Kidney glomerular epithelial cell (primary cell): ENCODE data around the gene TUBGCP2.
"Not testable (repeated sequence)": the region's sequence is repeated elsewhere in the genome, so short reads cannot be mapped to it uniquely, and the experiment has no call there.

ENCODE experiments used
- DNase-seq: peaks from one replicate; lab custom pipeline; 2025; lab: John Stamatoyannopoulos, UW

Gene TUBGCP2

GRCh38 chr10:133248334-133248715 is 60.3 kb downstream of the TUBGCP2 start:
- no peak for DNase-seq

GRCh38 chr10:133247681-133248333 is 60.9 kb downstream of the TUBGCP2 start:
- no peak for DNase-seq

GRCh38 chr10:133246236-133246626 is 62.4 kb downstream of the TUBGCP2 start:
- DNase-seq: no peak

- no peak for DNase-seq
These were observed 63.0 kb downstream of the TUBGCP2 start for GRCh38 chr10:133245439-133246235.

- DNase-seq: no peak
These were observed 65.1 kb downstream of the TUBGCP2 start for GRCh38 chr10:133243593-133243992.

- DNase-seq: no peak
These were observed 65.9 kb downstream of the TUBGCP2 start for GRCh38 chr10:133242611-133243356.

GRCh38 chr10:133241501-133242205 is 67.0 kb downstream of the TUBGCP2 start:
- no peak for DNase-seq

GRCh38 chr10:133239990-133240389 is 68.7 kb downstream of the TUBGCP2 start:
- no peak for DNase-seq

- no peak for DNase-seq
These were observed 70.2 kb downstream of the TUBGCP2 start for GRCh38 chr10:133238466-133238804.

- DNase-seq: no peak
These were observed 70.8 kb downstream of the TUBGCP2 start, which contains the start of gene VENTX for GRCh38 chr10:133237588-133238465. Gene VENTX (plus strand): TSS chr10:133237855. CDS start chr10:133237915, 60 bp downstream.

- DNase-seq: no peak
These were observed 71.5 kb downstream of the TUBGCP2 start for GRCh38 chr10:133237241-133237587.

- DNase-seq: no peak
These were observed 72.1 kb downstream of the TUBGCP2 start for GRCh38 chr10:133236401-133237240.

- no peak for DNase-seq
These were observed 72.7 kb downstream of the TUBGCP2 start for GRCh38 chr10:133235932-133236331.

- no peak for DNase-seq
These were observed 73.3 kb downstream of the TUBGCP2 start for GRCh38 chr10:133235265-133235855.

GRCh38 chr10:133234796-133235195 is 73.9 kb downstream of the TUBGCP2 start:
- not testable (repeated sequence) for DNase-seq

- DNase-seq: no peak
These were observed 76.6 kb downstream of the TUBGCP2 start for GRCh38 chr10:133231946-133232574.

GRCh38 chr10:133231244-133231945 is 77.3 kb downstream of the TUBGCP2 start:
- DNase-seq: no peak

GRCh38 chr10:133230387-133231195 is 78.1 kb downstream of the TUBGCP2 start:
- DNase-seq: no peak
